G401.6 (cell line): ENCODE measurements around the gene RBP2.
"Not testable (repeated sequence)": the region's sequence is repeated elsewhere in the genome, so short reads cannot be mapped to it uniquely, and the experiment has no call there.

Experiments used
- FAIRE-seq: peaks from 2 replicates; lab custom pipeline; 2012; peaks lifted over from hg19 to GRCh38; lab: Jason Lieb, UNC

RBP2 gene

DNA sequence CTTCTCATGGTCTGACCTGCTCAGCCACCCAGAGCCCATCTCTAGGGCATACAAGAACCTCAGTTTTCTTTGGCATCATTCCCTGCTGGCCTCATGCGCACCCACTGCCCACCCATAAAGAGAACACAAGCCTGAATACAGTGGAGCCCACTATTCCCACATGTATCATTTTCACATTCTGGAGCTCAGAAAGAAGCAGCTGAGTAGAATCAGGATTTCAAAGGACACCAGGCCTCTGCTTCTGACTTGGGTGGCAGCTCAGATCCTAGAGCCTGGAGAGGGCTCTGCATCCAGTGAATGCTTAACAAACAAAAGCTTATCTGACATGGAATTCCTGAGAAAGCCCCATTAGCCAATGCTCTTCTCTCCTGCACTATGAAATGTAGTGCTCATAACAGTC lies 34.7 kb downstream of the RBP2 start:
- no peak for FAIRE-seq

DNA sequence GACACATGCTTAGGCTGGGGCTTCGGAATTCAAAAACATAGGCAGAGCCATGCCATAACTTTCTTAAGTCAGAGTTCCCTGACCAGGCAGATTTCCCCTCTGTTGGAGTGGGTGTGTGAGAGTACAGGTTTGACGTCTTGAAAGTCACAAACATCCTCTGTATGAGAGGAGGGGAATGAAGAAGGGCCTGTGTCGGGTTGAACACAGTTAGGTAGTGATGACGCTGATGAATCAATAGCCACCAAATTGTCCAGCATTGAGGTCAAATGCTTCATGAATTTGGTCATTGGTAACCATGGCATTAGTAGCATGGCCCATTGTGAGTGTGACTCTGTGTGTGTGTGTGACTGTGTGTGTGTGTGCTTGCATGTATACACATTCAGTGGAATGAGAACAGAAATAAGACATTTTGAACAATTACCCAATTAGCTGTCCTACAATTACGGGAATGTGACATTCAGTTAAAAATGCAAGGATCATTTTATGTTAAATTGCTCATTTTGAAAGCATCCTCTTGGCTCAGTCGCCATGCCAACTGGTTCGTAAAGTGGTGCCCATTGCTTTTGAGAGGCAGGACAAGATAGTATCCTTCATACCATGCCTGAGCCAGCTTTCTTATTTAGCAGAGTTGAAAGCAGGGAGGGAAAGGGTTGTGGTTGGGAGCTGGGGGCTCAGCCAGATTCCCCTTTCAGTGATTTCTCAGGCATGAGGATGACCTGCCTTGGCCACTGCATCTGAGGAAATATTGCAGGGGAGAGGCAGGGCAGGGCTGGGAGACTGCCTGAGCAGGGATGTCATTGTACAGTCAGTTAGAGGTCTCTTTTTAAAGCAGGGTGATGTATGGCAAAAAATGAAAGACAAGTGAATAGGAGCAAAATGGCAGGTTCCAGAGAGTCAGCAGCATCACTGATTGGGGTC lies 35.4 kb downstream of the RBP2 start:
- FAIRE-seq, result no peak

DNA sequence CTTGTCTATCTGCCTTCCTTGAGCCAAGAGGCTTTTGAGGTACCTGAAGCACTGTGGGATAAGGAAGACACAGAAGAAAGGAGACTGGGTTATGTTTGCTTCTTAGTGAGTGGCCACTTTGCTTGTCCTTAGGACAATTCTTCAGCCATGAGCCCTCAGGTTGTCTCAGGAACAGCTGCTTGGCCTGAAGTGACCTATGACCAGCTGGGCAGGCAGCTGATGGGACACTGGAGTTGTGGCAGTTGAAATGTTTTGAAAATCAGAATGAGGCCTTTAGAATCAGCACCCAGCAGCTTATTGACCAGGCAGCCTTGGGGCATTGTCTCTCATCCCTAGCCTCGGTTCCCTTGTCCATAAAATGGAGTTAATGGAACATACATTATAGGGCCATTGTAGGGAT lies 37.0 kb downstream of the RBP2 start:
- FAIRE-seq, result no peak

GRCh38 chr3:139434764-139435307 lies 41.5 kb downstream of the RBP2 start:
- no peak for FAIRE-seq

- FAIRE-seq, result no peak
These were observed 42.1 kb downstream of the RBP2 start for GRCh38 chr3:139434228-139434627.

DNA sequence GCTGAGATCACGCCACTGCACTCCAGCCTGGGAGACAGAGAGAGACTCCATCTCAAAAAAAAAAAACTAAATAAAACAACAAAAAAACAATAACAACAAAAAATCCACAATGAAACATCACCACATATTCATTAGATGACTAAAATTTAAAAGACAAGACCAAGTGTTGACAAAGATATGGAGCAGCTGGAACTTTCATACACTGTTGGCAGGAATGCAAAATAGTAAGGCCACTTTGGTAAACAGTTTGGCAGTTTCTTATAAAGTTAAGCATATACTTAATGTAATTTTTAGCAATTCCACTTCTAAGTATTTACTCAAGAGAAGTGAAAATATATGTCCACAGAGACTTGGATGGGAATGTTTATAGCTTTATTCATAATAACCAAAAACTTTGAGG lies 43.2 kb downstream of the RBP2 start:
- no peak for FAIRE-seq

GRCh38 chr3:139430493-139430892 lies 45.8 kb downstream of the RBP2 start:
- no peak for FAIRE-seq

- FAIRE-seq, result peak; percentile 93
These were observed 48.8 kb downstream of the RBP2 start for GRCh38 chr3:139427283-139428060.

DNA sequence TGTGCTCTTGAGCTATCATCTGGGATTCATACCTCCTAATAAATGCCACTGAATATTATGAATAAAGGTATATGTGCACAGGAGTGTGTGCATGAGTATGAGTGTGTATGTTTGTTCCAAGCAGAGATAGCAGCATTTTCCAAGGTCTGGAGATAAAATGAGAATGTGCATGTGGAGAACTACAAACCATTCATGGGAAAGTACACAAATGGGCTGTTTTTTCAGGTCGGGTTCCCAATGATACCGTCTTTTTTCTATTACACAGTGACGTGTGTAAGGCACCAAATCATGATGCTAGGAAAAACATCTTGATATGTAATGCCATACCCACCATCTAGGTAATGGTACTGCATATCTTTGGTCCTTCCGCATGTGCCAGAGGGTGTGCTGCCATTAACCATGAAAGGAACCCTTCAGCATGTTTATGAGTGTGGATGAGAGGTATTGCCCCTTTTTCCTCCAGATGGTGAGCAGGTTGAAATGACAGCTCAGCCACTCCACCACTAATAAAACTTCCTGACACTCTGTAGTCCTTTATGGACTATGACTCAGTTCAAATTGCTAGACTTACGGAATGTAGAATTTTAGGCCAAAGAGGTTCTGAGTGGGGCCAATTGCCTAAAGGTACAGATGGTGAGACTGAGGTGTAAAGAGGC lies 50.4 kb downstream of the RBP2 start:
- no peak for FAIRE-seq

GRCh38 chr3:139423232-139423631 lies 53.1 kb downstream of the RBP2 start:
- FAIRE-seq, result no peak

GRCh38 chr3:139421460-139421859 lies 54.9 kb downstream of the RBP2 start:
- FAIRE-seq, result no peak

DNA sequence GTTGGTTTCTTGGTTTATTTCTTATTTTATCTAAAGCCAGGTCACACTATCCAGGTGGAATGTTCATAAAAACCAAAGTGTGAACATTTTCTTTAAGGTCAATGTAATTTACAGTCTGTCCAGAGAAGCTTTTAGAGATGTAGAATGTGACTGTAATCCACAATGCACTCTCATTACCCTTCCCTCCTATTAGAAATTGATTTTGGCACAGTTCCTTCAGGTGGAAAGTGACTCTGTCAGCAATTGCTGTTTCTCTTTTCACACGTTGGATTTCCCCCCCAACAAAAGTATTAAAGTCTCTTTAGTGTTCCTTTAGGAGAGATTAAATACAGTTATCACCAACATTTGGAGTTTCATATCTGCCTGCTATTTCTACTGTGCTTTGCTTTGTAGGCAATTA lies 55.3 kb downstream of the RBP2 start:
- FAIRE-seq, result no peak

DNA sequence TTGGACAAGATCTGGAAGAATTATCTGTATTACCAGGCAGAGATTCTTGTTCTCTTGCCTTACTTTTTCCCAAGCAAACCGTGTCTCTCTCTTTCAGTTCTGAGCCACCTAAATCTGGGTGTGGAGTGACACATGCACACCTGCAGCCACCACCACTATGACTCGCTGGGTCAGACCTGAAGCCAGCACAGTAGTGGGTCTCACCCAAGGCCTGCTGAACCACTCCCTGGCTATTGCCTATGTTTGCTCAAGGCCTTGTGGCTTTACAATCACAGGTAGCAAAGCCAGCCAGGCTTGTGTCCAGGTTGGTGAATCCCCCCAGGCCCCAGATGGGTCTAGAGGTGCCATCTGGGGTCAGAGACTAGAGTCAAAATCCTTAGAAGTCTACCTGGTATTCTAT lies 58.2 kb downstream of the RBP2 start:
- no peak for FAIRE-seq

- no peak for FAIRE-seq
These were observed 60.0 kb downstream of the RBP2 start for GRCh38 chr3:139416275-139416674.

DNA sequence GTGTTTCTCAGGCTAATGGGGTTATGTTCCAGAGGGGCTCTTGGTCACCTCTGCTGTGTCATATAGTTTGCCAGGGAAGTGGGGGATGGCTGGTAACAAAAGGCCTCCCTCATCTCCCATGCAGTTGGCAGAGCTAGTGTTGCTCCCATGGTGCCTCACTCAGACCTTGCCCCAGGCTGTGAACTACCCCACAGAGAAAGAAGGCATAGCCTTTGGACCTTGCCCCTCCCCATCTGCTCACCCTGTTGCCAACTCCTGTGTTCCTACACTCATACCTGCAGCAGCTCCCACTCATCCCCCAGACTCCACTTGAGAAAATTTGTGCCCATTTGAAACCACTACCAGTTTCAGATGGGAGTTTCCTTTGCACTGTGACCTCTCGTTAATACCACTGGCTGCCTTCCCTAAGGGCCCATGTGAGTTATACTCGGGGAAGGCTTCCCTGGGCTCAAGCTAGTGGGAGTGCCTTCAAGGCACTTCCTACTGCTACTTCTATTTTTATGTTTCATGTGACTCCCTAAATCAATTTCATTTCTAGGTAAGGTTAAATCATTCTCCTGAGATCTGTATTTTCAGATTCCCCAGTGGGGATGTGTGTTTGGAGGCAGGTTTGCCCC lies 61.6 kb downstream of the RBP2 start:
- no peak for FAIRE-seq

DNA sequence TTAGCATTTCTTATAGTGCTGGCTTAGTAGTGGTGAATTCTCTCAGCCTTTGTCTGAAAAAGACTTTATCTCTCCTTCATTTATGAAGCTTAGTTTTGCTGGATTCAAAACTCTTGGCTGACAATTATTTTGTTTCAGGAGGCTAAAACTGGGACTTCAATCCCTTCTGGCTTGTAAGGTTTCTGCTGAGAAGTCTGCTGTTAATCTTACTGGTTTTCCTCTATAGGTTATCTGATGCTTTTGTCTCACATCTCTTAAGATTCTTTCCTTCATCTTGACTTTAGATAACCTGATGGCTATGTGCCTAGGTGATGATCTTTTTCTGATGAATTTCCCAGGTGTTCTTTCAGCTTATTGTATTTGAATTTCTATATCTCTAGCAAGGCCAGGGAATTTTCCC lies 63.4 kb downstream of the RBP2 start:
- FAIRE-seq, result not testable (repeated sequence)
